Liver (tissue), 9 donors: ENCODE measurements around the gene IFT80. TPM values are rescaled to one million over a fixed set of nuclear protein-coding genes. Genes with fewer than 3 reads are reported as not detected.

ENCODE experiments used
- DNase-seq: peaks from one replicate; pipeline ENCODE4 v3.0.0-alpha.2; 2017; ENCODE audit warnings: low spot score
- H3K27ac ChIP-seq, 2 donors: one replicate each; pipeline ENCODE4 v1.7.0; 2013; ENCODE audit warnings: inconsistent platforms in 2 of 2, low read length in 2 of 2, control low read depth in 1 of 2, low read depth in 1 of 2, mild to moderate bottlenecking in 1 of 2
- H3K27me3 ChIP-seq, 4 donors: one replicate each; pipeline versions ENCODE4 v1.6.1 to v1.7.0; 2013; ENCODE audit warnings: low read length in 3 of 4, inconsistent platforms in 1 of 4, mild to moderate bottlenecking in 1 of 4, moderate library complexity in 1 of 4; ENCODE audit not compliant: control insufficient read depth in 4 of 4, insufficient read depth in 4 of 4
- H3K36me3 ChIP-seq, 4 donors: one replicate each; pipeline versions ENCODE4 v1.6.1 to v1.7.0; 2013; ENCODE audit warnings: low read length in 3 of 4, mild to moderate bottlenecking in 3 of 4, low read depth in 1 of 4, moderate library complexity in 1 of 4; ENCODE audit not compliant: control insufficient read depth in 4 of 4, insufficient read depth in 3 of 4
- H3K4me1 ChIP-seq, 4 donors: one replicate each; pipeline versions ENCODE4 v1.6.1 to v1.7.0; 2013; ENCODE audit warnings: low read length in 3 of 4, mild to moderate bottlenecking in 3 of 4, moderate library complexity in 1 of 4; ENCODE audit not compliant: control insufficient read depth in 4 of 4, insufficient read depth in 4 of 4
- H3K4me3 ChIP-seq, 3 donors: one replicate each; pipeline versions ENCODE4 v1.6.1 to v1.7.0; 2013; ENCODE audit warnings: low read length in 3 of 3, control low read depth in 1 of 3, low read depth in 1 of 3, mild to moderate bottlenecking in 1 of 3
- H3K9ac ChIP-seq, 2 donors: one replicate each; pipeline ENCODE4 v1.7.0; 2013; ENCODE audit warnings: low read length in 2 of 2, mild to moderate bottlenecking in 2 of 2, moderate library complexity in 2 of 2, control low read depth in 1 of 2, low read depth in 1 of 2
- H3K9me3 ChIP-seq, 4 donors: one replicate each; pipeline versions ENCODE4 v1.6.1 to v1.7.0; 2013; ENCODE audit warnings: low read length in 3 of 4; ENCODE audit not compliant: control insufficient read depth in 4 of 4
- FOXA1 ChIP-seq: IDR thresholded peaks from 2 replicates; pipeline ENCODE4 v1.6.1; 2016; ENCODE audit warnings: antibody characterized with exemption
- GABPA ChIP-seq, 2 donors: IDR thresholded peaks in 1 of 2; conservative IDR thresholded peaks in 1 of 2; 2 replicates each; pipeline ENCODE4 v1.6.1; 2016; ENCODE audit warnings: antibody characterized with exemption in 2 of 2, mild to moderate bottlenecking in 1 of 2, moderate library complexity in 1 of 2
- TAF1 ChIP-seq: conservative IDR thresholded peaks from 2 replicates; pipeline ENCODE4 v1.6.1; 2016; ENCODE audit warnings: antibody characterized with exemption, mild to moderate bottlenecking
- WGBS: extraction: QIAGEN DNeasy Blood & Tissue Kit; methylation state at CpG from one replicate; pipeline ENCODE4 v1.1.7; 2013; 5-methylcytosine and 5-hydroxymethylcytosine counted together
- polyA plus RNA-seq, 2 donors: library from polyadenylated mRNA; stranded (reverse) in 1 of 2; unstranded in 1 of 2; fragments of 200-250 nt in 1 of 2; fragments of >200 nt in 1 of 2; fragmentation: Nextera tagmentation in 1 of 2; extraction: Ambion mirVana in 1 of 2; gene quantifications; one replicate each; pipeline versions ENCODE4 v1.2.1 to v1.2.3, GENCODE V29; 2013 to 2015
- total RNA-seq, 2 donors: library from RNA; depleted of rRNA; stranded (reverse); fragments of >200 nt; gene quantifications; one replicate each; pipeline ENCODE4 v1.2.3, GENCODE V29; 2014
- TF ChIP-seq, protein P1 (sequence below): IDR thresholded peaks from 2 replicates; pipeline ENCODE4 v1.6.1; 2016; ENCODE audit warnings: antibody characterized with exemption
- TF ChIP-seq, protein P2 (sequence below): IDR thresholded peaks from 2 replicates; pipeline ENCODE4 v1.6.1; 2016; ENCODE audit warnings: antibody characterized with exemption, mild to moderate bottlenecking
- TF ChIP-seq, protein P3 (sequence below): IDR thresholded peaks from 2 replicates; pipeline ENCODE4 v1.6.1; 2016; ENCODE audit warnings: antibody characterized with exemption
- TF ChIP-seq, protein P4 (sequence below): IDR thresholded peaks from 2 replicates; pipeline ENCODE4 v1.6.1; 2016; ENCODE audit warnings: antibody characterized with exemption
- TF ChIP-seq, protein P5 (sequence below): fragments of 150-350 bp; IDR thresholded peaks from 2 replicates; pipeline ENCODE4 v1.5.1; 2017; ENCODE audit warnings: improper control_type of control experiment, low read depth, low read length; ENCODE audit not compliant: missing input control
- donor health status: healthy.
- donor health status: healthy.
- donor health status: healthy.
- donor health status: healthy.
- donor health status: healthy.

Gene IFT80
- total and polyA plus RNA-seq, 4 donors = 3.5 to 15.7 (median 8.3) TPM

DNA sequence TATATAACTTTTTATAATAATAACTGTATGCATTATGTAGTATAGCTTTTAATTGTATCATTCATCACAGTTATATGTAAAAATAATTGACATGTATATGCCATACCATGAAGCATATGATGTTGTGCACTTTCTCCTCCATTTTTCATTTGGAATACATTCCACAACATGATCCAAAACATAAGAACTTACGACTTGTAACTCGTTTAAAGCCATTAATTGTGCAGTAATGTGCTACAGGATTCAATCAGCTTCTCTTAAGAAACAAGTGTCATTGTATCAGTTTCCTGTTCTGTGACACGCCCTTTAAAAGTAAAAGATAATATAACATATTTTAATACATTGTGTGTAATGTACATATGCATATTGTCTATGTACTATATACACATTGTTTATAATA is 171.6 kb downstream of the IFT80 start (continued):
- TF ChIP-seq GABPA (IDR thresholded peaks at IDR 0.05 in 1 of 2, conservative IDR thresholded peaks at IDR 0.05 in 1 of 2) (no peak), TAF1 (no peak)
- TF ChIP-seq, protein P1, sequence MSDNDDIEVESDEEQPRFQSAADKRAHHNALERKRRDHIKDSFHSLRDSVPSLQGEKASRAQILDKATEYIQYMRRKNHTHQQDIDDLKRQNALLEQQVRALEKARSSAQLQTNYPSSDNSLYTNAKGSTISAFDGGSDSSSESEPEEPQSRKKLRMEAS = no peak

DNA sequence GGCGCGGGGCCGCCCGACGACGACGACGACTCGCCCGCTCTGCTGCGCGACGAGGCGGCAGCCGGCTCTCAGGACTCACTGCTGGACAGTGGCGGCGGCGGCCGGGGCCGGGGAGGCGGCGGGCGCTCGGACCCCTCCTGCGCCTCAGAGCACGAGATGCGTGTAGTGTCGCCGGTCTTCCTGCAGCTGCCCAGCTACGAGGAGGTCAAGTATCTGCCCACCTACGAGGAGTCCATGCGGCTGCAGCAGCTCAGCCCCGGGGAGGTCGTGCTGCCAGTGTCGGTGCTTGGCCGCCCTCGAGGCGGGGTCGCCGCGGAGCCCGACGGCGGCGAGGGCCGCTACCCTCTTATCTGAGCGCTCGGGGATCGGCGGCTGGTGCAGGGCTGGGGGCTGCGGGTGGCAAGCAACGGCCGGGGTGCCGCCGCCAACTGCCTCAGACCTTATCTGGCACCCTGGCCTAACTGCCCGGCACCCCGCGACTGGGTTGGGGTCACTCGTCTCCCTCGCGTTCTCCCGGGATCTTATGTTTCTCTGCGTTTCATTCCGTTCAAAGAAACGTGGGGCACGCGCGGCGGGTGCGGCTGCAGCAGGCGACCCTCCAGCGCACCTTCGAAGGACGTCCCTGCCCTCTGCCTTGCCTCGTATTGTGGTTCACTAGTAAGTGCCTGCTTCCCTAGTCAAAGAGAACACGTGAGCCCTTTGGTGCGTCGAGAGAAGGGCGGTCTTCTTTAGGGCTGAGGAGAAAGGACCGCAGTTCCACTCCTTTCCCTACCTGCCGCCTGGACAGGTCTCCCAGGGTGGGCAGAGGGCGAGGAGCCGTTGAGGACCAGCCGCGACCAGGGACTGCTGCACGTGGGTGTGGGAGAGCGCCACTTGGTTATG is 172.8 kb downstream of the IFT80 start:
- Histone ChIP-seq H3K36me3 (no peaks in the 10 kb centered on the region), H3K9ac (no peak overlapping the region), H3K4me3 (peak overlapping the region in 2 of 3 donors; percentile 42 to 76), H3K27ac (no peak overlapping the region), H3K4me1 (peaks cover 13 to 23% (median 17%) of the 10 kb centered on the region in 4 donors), H3K9me3 (no peaks in the 10 kb centered on the region), H3K27me3 (peaks cover 0 to 12% (median 2%) of the 10 kb centered on the region in 4 donors)
- TF ChIP-seq, protein P2, sequence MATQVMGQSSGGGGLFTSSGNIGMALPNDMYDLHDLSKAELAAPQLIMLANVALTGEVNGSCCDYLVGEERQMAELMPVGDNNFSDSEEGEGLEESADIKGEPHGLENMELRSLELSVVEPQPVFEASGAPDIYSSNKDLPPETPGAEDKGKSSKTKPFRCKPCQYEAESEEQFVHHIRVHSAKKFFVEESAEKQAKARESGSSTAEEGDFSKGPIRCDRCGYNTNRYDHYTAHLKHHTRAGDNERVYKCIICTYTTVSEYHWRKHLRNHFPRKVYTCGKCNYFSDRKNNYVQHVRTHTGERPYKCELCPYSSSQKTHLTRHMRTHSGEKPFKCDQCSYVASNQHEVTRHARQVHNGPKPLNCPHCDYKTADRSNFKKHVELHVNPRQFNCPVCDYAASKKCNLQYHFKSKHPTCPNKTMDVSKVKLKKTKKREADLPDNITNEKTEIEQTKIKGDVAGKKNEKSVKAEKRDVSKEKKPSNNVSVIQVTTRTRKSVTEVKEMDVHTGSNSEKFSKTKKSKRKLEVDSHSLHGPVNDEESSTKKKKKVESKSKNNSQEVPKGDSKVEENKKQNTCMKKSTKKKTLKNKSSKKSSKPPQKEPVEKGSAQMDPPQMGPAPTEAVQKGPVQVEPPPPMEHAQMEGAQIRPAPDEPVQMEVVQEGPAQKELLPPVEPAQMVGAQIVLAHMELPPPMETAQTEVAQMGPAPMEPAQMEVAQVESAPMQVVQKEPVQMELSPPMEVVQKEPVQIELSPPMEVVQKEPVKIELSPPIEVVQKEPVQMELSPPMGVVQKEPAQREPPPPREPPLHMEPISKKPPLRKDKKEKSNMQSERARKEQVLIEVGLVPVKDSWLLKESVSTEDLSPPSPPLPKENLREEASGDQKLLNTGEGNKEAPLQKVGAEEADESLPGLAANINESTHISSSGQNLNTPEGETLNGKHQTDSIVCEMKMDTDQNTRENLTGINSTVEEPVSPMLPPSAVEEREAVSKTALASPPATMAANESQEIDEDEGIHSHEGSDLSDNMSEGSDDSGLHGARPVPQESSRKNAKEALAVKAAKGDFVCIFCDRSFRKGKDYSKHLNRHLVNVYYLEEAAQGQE = peak; percentile 46
- TF ChIP-seq, protein P3, sequence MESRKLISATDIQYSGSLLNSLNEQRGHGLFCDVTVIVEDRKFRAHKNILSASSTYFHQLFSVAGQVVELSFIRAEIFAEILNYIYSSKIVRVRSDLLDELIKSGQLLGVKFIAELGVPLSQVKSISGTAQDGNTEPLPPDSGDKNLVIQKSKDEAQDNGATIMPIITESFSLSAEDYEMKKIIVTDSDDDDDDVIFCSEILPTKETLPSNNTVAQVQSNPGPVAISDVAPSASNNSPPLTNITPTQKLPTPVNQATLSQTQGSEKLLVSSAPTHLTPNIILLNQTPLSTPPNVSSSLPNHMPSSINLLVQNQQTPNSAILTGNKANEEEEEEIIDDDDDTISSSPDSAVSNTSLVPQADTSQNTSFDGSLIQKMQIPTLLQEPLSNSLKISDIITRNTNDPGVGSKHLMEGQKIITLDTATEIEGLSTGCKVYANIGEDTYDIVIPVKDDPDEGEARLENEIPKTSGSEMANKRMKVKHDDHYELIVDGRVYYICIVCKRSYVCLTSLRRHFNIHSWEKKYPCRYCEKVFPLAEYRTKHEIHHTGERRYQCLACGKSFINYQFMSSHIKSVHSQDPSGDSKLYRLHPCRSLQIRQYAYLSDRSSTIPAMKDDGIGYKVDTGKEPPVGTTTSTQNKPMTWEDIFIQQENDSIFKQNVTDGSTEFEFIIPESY = no peak
- TF ChIP-seq, protein P4, sequence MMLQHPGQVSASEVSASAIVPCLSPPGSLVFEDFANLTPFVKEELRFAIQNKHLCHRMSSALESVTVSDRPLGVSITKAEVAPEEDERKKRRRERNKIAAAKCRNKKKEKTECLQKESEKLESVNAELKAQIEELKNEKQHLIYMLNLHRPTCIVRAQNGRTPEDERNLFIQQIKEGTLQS = no peak
- TF ChIP-seq, protein P5, sequence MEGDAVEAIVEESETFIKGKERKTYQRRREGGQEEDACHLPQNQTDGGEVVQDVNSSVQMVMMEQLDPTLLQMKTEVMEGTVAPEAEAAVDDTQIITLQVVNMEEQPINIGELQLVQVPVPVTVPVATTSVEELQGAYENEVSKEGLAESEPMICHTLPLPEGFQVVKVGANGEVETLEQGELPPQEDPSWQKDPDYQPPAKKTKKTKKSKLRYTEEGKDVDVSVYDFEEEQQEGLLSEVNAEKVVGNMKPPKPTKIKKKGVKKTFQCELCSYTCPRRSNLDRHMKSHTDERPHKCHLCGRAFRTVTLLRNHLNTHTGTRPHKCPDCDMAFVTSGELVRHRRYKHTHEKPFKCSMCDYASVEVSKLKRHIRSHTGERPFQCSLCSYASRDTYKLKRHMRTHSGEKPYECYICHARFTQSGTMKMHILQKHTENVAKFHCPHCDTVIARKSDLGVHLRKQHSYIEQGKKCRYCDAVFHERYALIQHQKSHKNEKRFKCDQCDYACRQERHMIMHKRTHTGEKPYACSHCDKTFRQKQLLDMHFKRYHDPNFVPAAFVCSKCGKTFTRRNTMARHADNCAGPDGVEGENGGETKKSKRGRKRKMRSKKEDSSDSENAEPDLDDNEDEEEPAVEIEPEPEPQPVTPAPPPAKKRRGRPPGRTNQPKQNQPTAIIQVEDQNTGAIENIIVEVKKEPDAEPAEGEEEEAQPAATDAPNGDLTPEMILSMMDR = no peak
- TF ChIP-seq FOXA1 = no peak
- WGBS = 5% methylated on average over 87 of the region's 87 CpGs
- peak; percentile 34 for DNase-seq
